ENCODE data around the gene SERPINB5. TPM values are rescaled to one million over a fixed set of nuclear protein-coding genes. Genes with fewer than 3 reads are reported as not detected.

SERPINB5 gene
- polyA plus RNA-seq, 2 of the 4 experiments (the other 2 are of a cell fraction): 0.08 to 0.12 TPM

GRCh38 chr18:63534615-63535014 lies 57.9 kb downstream of the SERPINB5 start:
- ATAC-seq (no peak), FAIRE-seq (no peak)

DNA sequence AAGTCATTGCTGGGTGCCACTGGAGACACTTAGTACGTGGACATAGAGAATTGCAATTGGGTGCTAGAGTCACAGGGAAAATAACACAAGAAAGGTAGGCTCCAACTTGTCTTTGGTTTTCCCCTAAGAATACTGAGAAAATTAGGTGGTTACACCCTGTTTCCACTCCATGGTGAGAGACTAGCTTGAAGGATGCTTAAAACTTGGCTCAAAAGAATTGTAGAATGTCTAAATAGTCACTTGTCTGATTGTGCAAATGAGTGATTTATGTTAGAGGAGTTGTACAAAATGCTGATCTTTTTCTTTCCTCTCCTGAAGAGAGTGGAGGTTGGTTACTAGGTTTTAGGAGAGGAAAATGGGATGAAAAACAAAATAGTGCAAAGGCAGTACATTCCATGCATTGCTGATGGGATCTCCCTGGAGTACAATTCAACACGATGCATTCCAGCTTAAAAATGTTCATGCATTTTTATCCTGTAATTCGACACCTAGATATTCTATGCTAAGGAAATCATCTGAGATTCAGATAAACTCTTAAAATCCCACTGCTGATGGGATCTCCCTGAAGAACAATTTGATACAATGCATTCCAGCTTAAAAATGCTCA lies 63.2 kb downstream of the SERPINB5 start:
- FAIRE-seq: no peak
- Histone ChIP-seq H3K4me2 (no peak overlapping the region), H3K4me3 (no peak overlapping the region), H3K4me1 (no peaks in the 10 kb centered on the region), H3K27ac (no peak overlapping the region), H3K9me3 (no peaks in the 10 kb centered on the region)
- ChIA-PET POLR2A (no interaction called here), CTCF (interaction anchor here (1.3 kb wide), 1 partner anchor 22 kb away, joined by 4 read pairs; no protein-coding TSS in a partner anchor)
- WGBS (ENCODE audit: missing lambda C conversion rate): 17% methylated on average over 3 of the region's 3 CpGs
- DNase-seq (ENCODE audit: low read depth in 1 of 2, low spot score in 1 of 2): no peak
- no peak for ATAC-seq
- TF ChIP-seq, protein P1, sequence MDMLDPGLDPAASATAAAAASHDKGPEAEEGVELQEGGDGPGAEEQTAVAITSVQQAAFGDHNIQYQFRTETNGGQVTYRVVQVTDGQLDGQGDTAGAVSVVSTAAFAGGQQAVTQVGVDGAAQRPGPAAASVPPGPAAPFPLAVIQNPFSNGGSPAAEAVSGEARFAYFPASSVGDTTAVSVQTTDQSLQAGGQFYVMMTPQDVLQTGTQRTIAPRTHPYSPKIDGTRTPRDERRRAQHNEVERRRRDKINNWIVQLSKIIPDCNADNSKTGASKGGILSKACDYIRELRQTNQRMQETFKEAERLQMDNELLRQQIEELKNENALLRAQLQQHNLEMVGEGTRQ (IDR thresholded peaks at IDR 0.05): no peak
- TF ChIP-seq JUNB (IDR thresholded peaks at IDR 0.05) (no peak), REST (IDR thresholded peaks at IDR 0.05) (no peak), ZFP36 (IDR thresholded peaks at IDR 0.05; ENCODE audit: borderline replicate concordance, partially characterized antibody) (no peak), GATA3 (IDR thresholded peaks at IDR 0.05; ENCODE audit: borderline replicate concordance) (no peak), RARB (CRISPR knock-in tag; IDR thresholded peaks at IDR 0.05) (no peak), CEBPB (IDR thresholded peaks at IDR 0.05) (no peak), PHF8 (IDR thresholded peaks at IDR 0.05; ENCODE audit: borderline replicate concordance, low read depth) (no peak), MAZ (IDR thresholded peaks at IDR 0.05; ENCODE audit: borderline replicate concordance, low read depth, low read length) (no peak)

More at GRCh38 chr18:63534615-63535014, 57.9 kb downstream of the SERPINB5 start:
- DNase-seq (ENCODE audit: low read depth in 1 of 2, low spot score in 1 of 2): no peak
- Histone ChIP-seq H3K4me1 (no peaks in the 10 kb centered on the region), H3K27ac (no peak overlapping the region), H3K4me3 (no peak overlapping the region), H3K4me2 (no peak overlapping the region), H3K9me3 (no peaks in the 10 kb centered on the region)
- 38% methylated on average over 4 of the region's 4 CpGs for WGBS (ENCODE audit: missing lambda C conversion rate)
- TF ChIP-seq CBX8 (IDR thresholded peaks at IDR 0.05): no peak
- no peak for TF ChIP-seq HDAC2 (IDR thresholded peaks at IDR 0.05)
- TF ChIP-seq FOSB (CRISPR knock-in tag; IDR thresholded peaks at IDR 0.05): no peak
- TF ChIP-seq NR3C1 (IDR thresholded peaks at IDR 0.05): no peak
- no peak for TF ChIP-seq CEBPB (IDR thresholded peaks at IDR 0.05)
- TF ChIP-seq CBX2 (IDR thresholded peaks at IDR 0.05; ENCODE audit: borderline replicate concordance, low read depth): no peak
- TF ChIP-seq HEYL (CRISPR knock-in tag; IDR thresholded peaks at IDR 0.05): no peak
- TF ChIP-seq PHF8 (IDR thresholded peaks at IDR 0.05; ENCODE audit: borderline replicate concordance, low read depth): no peak
- no peak for TF ChIP-seq HMGXB4 (CRISPR knock-in tag; IDR thresholded peaks at IDR 0.05; ENCODE audit: borderline replicate concordance)
- TF ChIP-seq MAX (IDR thresholded peaks at IDR 0.05): no peak
- no peak for TF ChIP-seq TP53 (CRISPR knock-in tag; IDR thresholded peaks at IDR 0.05)
- TF ChIP-seq, protein P1 (IDR thresholded peaks at IDR 0.05): no peak
- no peak for TF ChIP-seq EHF (CRISPR knock-in tag; IDR thresholded peaks at IDR 0.05)
- TF ChIP-seq MAZ (IDR thresholded peaks at IDR 0.05; ENCODE audit: borderline replicate concordance, low read depth, low read length): no peak
- TF ChIP-seq, protein P2, sequence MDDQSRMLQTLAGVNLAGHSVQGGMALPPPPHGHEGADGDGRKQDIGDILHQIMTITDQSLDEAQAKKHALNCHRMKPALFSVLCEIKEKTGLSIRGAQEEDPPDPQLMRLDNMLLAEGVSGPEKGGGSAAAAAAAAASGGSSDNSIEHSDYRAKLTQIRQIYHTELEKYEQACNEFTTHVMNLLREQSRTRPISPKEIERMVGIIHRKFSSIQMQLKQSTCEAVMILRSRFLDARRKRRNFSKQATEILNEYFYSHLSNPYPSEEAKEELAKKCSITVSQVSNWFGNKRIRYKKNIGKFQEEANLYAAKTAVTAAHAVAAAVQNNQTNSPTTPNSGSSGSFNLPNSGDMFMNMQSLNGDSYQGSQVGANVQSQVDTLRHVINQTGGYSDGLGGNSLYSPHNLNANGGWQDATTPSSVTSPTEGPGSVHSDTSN (IDR thresholded peaks at IDR 0.05): no peak
- TF ChIP-seq NFE2L2 (conservative IDR thresholded peaks at IDR 0.05; ENCODE audit: low read length): no peak
- no peak for TF ChIP-seq CTCF (IDR thresholded peaks at IDR 0.05)
- no peak for TF ChIP-seq EP300 (IDR thresholded peaks at IDR 0.05)
- no peak for TF ChIP-seq HOXA7 (CRISPR knock-in tag; IDR thresholded peaks at IDR 0.05)
- no peak for TF ChIP-seq MYC (IDR thresholded peaks at IDR 0.05; ENCODE audit: borderline replicate concordance, low read length)
- ChIA-PET CTCF (interaction anchor here (1.1 to 1.2 kb wide), 2 partner anchors 16 to 23 kb away, joined by 3 to 4 read pairs; no protein-coding TSS in a partner anchor), POLR2A (no interaction called here)

Data from A549 (cell line).